Measurements from ENCODE around the gene IFI27L2. TPM values are rescaled to one million over a fixed set of nuclear protein-coding genes. Genes with fewer than 3 reads are reported as not detected.
A peak's percentile ranks its signal among the peaks of the same experiment; 100 is the strongest.

IFI27L2 gene
- total and polyA plus RNA-seq, 12 donors: 41.5 to 122 (median 68.3) TPM

- Histone ChIP-seq H3K27me3 (no peaks in the 10 kb centered on the region), H3K9me3 (no peaks in the 10 kb centered on the region), H3K36me3 (no peaks in the 10 kb centered on the region), H3K27ac (no peak overlapping the region), H3K4me1 (no peaks in the 10 kb centered on the region), H3K4me3 (no peak overlapping the region)
- DNase-seq (no peak), ATAC-seq (no peak)
- 85 to 87% methylated on average over 5 of the region's 5 CpGs for WGBS, 2 donors
- TF ChIP-seq CTCF (IDR thresholded peaks at IDR 0.05): no peak
- intact Hi-C loops (cut with DNase I): no loop called here
Observed at GRCh38 chr14:94088516-94088915, 40.9 kb downstream of the IFI27L2 start.

- Histone ChIP-seq H3K4me1 (no peaks in the 10 kb centered on the region), H3K36me3 (no peaks in the 10 kb centered on the region), H3K4me3 (no peak overlapping the region), H3K27ac (no peak overlapping the region), H3K9me3 (no peaks in the 10 kb centered on the region), H3K27me3 (no peaks in the 10 kb centered on the region)
- ATAC-seq (no peak), DNase-seq (no peak)
- intact Hi-C loops (cut with DNase I): no loop called here
- no peak for TF ChIP-seq CTCF (IDR thresholded peaks at IDR 0.05)
- WGBS, 2 donors: 68 to 69% methylated on average over 4 of the region's 4 CpGs
Observed at GRCh38 chr14:94087891-94088290, 41.5 kb downstream of the IFI27L2 start.

DNA sequence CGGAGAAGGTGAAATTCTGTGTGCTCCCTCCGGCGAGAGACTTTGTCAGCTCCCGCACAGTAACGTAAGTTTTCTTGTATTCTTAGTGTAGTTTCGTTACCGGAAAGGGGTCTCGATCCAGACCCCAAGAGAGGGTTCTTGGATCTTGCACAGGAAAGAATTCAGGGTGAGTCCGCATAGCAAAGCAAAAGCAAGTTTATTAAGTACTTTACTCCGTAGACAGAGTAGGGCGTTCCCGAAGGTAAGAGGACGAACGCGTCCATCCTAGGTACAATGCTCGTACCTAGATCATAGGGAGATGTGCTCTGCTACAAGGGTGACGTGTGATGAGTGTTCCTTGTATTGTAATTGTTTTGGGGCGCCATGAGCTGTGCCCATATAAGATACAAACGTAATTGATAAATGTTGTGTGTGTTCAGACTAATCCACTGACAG, 48.0 kb downstream of the IFI27L2 start:
- peaks cover 0 to 30% (median 10%) of the 10 kb centered on the region in 9 donors for H3K36me3 ChIP-seq
- ATAC-seq (peak in 5 of 8 donors; percentile 1 to 31 (median 9)), DNase-seq (no peak)
- H3K27ac ChIP-seq: peak overlapping the region; percentile 61 to 96 (median 92)
- WGBS, 2 donors: 0 to 1% methylated on average over 19 of the region's 19 CpGs
- peak overlapping the region; percentile 71 to 99 (median 97) for H3K4me3 ChIP-seq
- peaks cover 10 to 49% (median 45%) of the 10 kb centered on the region in 9 donors for H3K4me1 ChIP-seq
- intact Hi-C loops (cut with DNase I): loop anchor here in 4 of 10 donors (2.0 to 5.0 kb wide), 5 partner anchors 27 to 56 kb away; partner anchors contain the start of genes OTUB2 (in 2 of the 4), IFI27 (in 1 of the 4) and IFI27L2 (in 1 of the 4)
- H3K27me3 ChIP-seq: no peaks in the 10 kb centered on the region
- TF ChIP-seq CTCF (IDR thresholded peaks at IDR 0.05): no peak
- peaks cover 0 to under 1% (median 0%) of the 10 kb centered on the region in 11 donors for H3K9me3 ChIP-seq

- H3K36me3 ChIP-seq: peaks cover 0 to 36% (median 10%) of the 10 kb centered on the region in 9 donors
- peak; percentile 99 to 100 (median 100) for ATAC-seq
- H3K9me3 ChIP-seq: peaks cover 0 to 6% (median 0%) of the 10 kb centered on the region in 11 donors
- peak; percentile 97 for DNase-seq
- peak within 1 kb of the TSS; percentile 71 to 99 (median 97) for H3K4me3 ChIP-seq
- TF ChIP-seq CTCF (IDR thresholded peaks at IDR 0.05): no peak
- intact Hi-C loops (cut with DNase I): loop anchor here in 4 of 10 donors (2.0 to 5.0 kb wide), 5 partner anchors 28 to 56 kb away; partner anchors contain the start of genes OTUB2 (in 2 of the 4), IFI27 (in 1 of the 4) and IFI27L2 (in 1 of the 4)
- H3K4me1 ChIP-seq: peaks cover 10 to 55% (median 51%) of the 10 kb centered on the region in 9 donors
- no peaks in the 10 kb centered on the region for H3K27me3 ChIP-seq
- H3K27ac ChIP-seq: peak within 1 kb of the TSS; percentile 61 to 96 (median 92)
- WGBS, 2 donors: 0 to 1% methylated on average over 77 of the region's 77 CpGs
Observed at GRCh38 chr14:94080621-94081385, 48.6 kb downstream of the IFI27L2 start, which contains the start of the genes DDX24 and IFI27L1. Gene DDX24 (minus strand): TSS chr14:94081202. CDS start chr14:94079742, 1,460 bp downstream. Gene IFI27L1 (plus strand): TSS chr14:94081310. CDS start chr14:94096938, 15,628 bp downstream.

Measured in heart right ventricle (tissue), 16 donors.